ENCODE data around the gene NR2C2. TPM values are rescaled to one million over a fixed set of nuclear protein-coding genes. Genes with fewer than 3 reads are reported as not detected.

NR2C2 gene
- total and polyA plus RNA-seq, 9 of the 15 experiments (the other 6 are each of a cell fraction or from before 2014, with no cell fraction given): 6.1 to 33.0 (median 14.6) TPM

GRCh38 chr3:15064835-15065549 lies 117.6 kb downstream of the NR2C2 start, which contains the start of gene MRPS25 (continued):
- TF ChIP-seq ZNF318 (IDR thresholded peaks at IDR 0.05; ENCODE audit: borderline replicate concordance in 1 of 2, low read depth in 1 of 2): no peak
- TF ChIP-seq ZNF316 (IDR thresholded peaks at IDR 0.05): peak; percentile 48
- TF ChIP-seq MAFF (IDR thresholded peaks at IDR 0.05; ENCODE audit: low read length): peak; percentile 1; the same call in 1 of the 2 replicates
- peak in 1 of 2 experiments; percentile 70; a peak in 3 of 4 replicates for TF ChIP-seq MAZ (CRISPR knock-in tag; conservative IDR thresholded peaks at IDR 0.05 in 1 of 2, IDR thresholded peaks at IDR 0.05 in 1 of 2)
- TF ChIP-seq ERF (CRISPR knock-in tag; IDR thresholded peaks at IDR 0.05): peak; percentile 91
- peak; percentile 59; the same call in 1 of the 2 replicates for TF ChIP-seq GMEB1 (CRISPR knock-in tag; IDR thresholded peaks at IDR 0.05)
- TF ChIP-seq FOXK1 (CRISPR knock-in tag; IDR thresholded peaks at IDR 0.05; ENCODE audit: borderline replicate concordance): no peak
- TF ChIP-seq ZBTB17 (CRISPR knock-in tag; IDR thresholded peaks at IDR 0.05): peak; percentile 75
- peak; percentile 93 for TF ChIP-seq ZNF395 (CRISPR knock-in tag; IDR thresholded peaks at IDR 0.05)
- TF ChIP-seq AFF1 (IDR thresholded peaks at IDR 0.05; ENCODE audit: low read depth in 1 of 2, partially characterized antibody in 2 of 2): peak in 1 of 2 experiments; percentile 96
- no peak for TF ChIP-seq ZNF354B (CRISPR knock-in tag; IDR thresholded peaks at IDR 0.05)
